ENCODE results near the gene P3H1.

GRCh38 chr1:42744148-42744413 is 22.7 kb downstream of the P3H1 start:
- TF ChIP-seq CTCF (IDR thresholded peaks at IDR 0.05) (no peak), POLR2AphosphoS5 (IDR thresholded peaks at IDR 0.05) (no peak), POLR2A (IDR thresholded peaks at IDR 0.05) (no peak), EP300 (IDR thresholded peaks at IDR 0.05) (no peak)
